ENCODE results near the gene LYST.
"Not testable (repeated sequence)": the region's sequence is repeated elsewhere in the genome, so short reads cannot be mapped to it uniquely, and the experiment has no call there.

The LYST gene

DNA sequence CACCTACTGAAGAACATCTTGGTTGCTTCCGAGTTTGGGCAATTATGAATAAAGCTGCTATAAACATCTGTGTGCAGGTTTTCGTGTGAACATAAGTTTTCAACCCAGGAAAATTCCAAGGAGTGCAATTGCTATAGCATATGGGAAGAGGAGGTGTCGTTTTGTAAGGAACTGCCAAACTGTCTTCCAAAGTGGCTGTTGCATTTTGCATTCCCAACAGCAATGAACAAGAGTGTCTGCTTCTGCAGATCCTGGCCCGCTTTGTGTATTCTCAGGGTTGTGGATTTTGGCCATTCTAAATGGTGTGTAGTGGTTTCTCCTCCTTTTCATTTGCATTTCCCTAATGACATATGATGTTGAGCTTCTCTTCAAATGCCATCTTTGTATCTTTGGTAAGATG is 240.9 kb downstream of the LYST start:
- no peak for DNase-seq

DNA sequence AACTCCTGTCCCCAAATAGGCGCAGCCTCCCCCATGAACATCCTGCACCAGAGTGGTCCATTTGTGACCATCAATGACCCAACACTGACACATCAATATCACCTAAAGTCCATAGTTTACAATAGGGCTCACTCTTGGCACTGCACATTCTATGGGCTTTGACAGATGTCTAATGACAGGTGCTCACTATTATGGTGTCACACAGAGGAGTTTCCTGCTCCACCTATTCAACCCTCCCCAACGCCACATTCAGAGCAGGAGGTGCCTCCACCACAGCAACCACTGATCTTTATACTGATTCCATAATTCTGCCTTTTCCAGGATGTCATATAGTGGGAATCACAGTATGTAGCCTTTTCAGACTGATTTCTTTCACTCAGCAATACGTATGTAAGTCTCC is 241.4 kb downstream of the LYST start:
- no peak for DNase-seq

GRCh38 chr1:235624721-235625333 is 241.9 kb downstream of the LYST start:
- no peak for DNase-seq

DNA sequence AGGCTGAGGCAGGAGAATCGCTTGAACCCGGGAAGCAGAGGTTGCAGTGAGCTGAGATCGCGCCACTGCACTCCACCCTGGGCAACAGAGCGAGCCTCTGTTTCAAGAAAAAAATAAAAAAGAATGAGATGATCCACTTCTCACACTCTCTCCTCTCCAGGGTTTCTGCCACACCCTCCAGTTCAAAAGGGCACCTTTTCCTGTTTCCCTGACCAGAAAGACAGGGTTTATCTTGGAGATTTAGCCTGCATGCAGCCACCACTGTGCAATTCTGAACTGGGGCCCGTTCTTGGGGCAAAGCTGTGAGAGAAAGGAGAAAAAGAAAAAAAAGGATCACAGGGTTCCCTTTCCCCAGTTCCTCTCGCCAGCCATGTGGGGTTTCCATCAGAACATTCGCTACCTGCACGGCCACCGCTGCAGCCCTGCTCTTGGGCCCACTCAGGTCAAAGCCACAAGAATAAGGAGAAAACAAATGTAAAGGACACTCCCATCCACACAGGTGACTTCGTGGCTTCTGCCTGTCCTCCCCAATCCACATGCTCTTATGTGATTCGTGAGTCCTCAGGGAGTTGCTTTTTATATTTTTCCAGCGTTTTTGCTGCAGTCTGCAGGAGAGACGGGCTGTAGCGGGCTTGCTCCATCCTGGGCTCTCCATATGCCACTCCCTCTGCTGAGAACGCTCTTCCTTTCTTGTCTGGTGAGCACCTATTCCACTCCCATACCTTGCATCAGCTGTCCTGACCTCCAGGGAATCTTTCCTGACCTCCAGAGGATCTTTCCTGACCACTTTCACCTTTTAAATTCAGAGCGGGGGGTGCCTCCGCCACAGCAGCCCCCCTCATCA is 243.5 kb downstream of the LYST start:
- no peak for DNase-seq

- DNase-seq = not testable (repeated sequence)
Observed at GRCh38 chr1:235619149-235619548, 247.6 kb downstream of the LYST start.

GRCh38 chr1:235617808-235618207 is 248.9 kb downstream of the LYST start:
- no peak for DNase-seq

- no peak for DNase-seq
Observed at GRCh38 chr1:235617140-235617539, 249.6 kb downstream of the LYST start.

DNA sequence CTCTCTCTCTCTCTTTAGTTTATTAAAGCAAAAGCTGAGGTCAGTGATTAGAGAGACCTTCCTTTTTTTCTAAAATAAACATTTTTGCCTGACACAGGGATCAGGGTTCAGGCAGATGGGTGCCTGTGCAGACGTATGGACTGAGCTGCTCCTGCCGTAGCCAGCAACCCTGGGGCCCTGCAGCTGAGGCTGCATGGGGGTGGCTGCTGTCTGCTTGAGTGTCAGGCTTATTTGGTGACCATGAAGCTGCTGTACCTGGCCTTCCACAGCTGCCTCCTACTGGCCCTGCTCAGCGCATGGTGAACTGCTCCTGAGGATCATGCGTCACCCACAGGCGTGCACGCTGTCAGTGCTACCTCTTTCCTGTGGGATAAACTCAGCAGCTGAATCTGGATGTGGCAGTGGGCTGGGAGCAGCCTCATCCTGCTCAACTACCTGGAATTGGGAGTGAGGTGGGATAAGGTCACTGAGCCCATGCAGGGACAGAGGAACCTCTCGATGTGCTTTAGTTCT is 252.2 kb downstream of the LYST start:
- no peak for DNase-seq

GRCh38 chr1:235613602-235614001 is 253.1 kb downstream of the LYST start:
- DNase-seq = no peak

GRCh38 chr1:235612761-235613160 is 253.9 kb downstream of the LYST start:
- no peak for DNase-seq

Data from CD4-positive, alpha-beta T cell treated with Interleukin-10 for 1 hour (primary cell).